HG02571 (cell line): Measurements from ENCODE around the gene FOXN1.
"Not testable (repeated sequence)": the region's sequence is repeated elsewhere in the genome, so short reads cannot be mapped to it uniquely, and the experiment has no call there.

Source experiments
- ATAC-seq: cut with Tn5 transposase; IDR thresholded peaks from one replicate; pipeline ENCODE4 v1.9.1; 2021; ENCODE audit warnings: mild to moderate bottlenecking, moderate library complexity; ENCODE audit not compliant: unreplicated experiment

The FOXN1 gene

GRCh38 chr17:28505986-28506665 lies at the start of gene FOXN1:
TSS of gene FOXN1 (plus strand) at chr17:28506348. CDS start at chr17:28523970, 17,622 bp downstream.
- no peak for ATAC-seq

GRCh38 chr17:28457890-28458289 lies 48.3 kb upstream of the FOXN1 start:
- ATAC-seq: no peak

- not testable (repeated sequence) for ATAC-seq
These were observed 47.3 kb upstream of the FOXN1 start for GRCh38 chr17:28458881-28459280.

GRCh38 chr17:28460901-28461300 lies 45.2 kb upstream of the FOXN1 start:
- ATAC-seq: no peak

- ATAC-seq: no peak
These were observed 40.1 kb upstream of the FOXN1 start for GRCh38 chr17:28466001-28466400.

GRCh38 chr17:28466521-28467048 lies 39.6 kb upstream of the FOXN1 start:
- ATAC-seq: no peak

- ATAC-seq: no peak
These were observed 38.6 kb upstream of the FOXN1 start for GRCh38 chr17:28467456-28468025.

GRCh38 chr17:28468033-28468735 lies 38.0 kb upstream of the FOXN1 start:
- ATAC-seq: not testable (repeated sequence)

- ATAC-seq: no peak
These were observed 37.4 kb upstream of the FOXN1 start for GRCh38 chr17:28468781-28469180.

GRCh38 chr17:28469376-28469775 lies 36.8 kb upstream of the FOXN1 start:
- no peak for ATAC-seq

GRCh38 chr17:28470266-28470913 lies 35.8 kb upstream of the FOXN1 start:
- no peak for ATAC-seq

- ATAC-seq: no peak
These were observed 35.2 kb upstream of the FOXN1 start for GRCh38 chr17:28470914-28471366.

- no peak for ATAC-seq
These were observed 34.4 kb upstream of the FOXN1 start for GRCh38 chr17:28471531-28472342.

- no peak for ATAC-seq
These were observed 33.2 kb upstream of the FOXN1 start for GRCh38 chr17:28472871-28473497.

- no peak for ATAC-seq
These were observed 32.6 kb upstream of the FOXN1 start, which contains the start of gene SLC13A2 for GRCh38 chr17:28473542-28473941. TSS of gene SLC13A2 (plus strand) at chr17:28473644. CDS start at chr17:28473713, 69 bp downstream.

GRCh38 chr17:28474111-28474531 lies 32.0 kb upstream of the FOXN1 start:
- no peak for ATAC-seq

GRCh38 chr17:28475151-28475900 lies 30.8 kb upstream of the FOXN1 start:
- ATAC-seq: no peak

- ATAC-seq: no peak
These were observed 29.9 kb upstream of the FOXN1 start for GRCh38 chr17:28476076-28476865.
